Erythroblast (primary cell): ENCODE results near the gene NKAPD1.
"Not testable (repeated sequence)": the region's sequence is repeated elsewhere in the genome, so short reads cannot be mapped to it uniquely, and the experiment has no call there.

Experiments used
- DNase-seq, 2 experiments: peaks; one replicate each; lab custom pipeline; 2025; lab: John Stamatoyannopoulos, UW
- GATA1 ChIP-seq: IDR thresholded peaks from 2 replicates; pipeline ENCODE4 v1.6.1; 2011; ENCODE audit warnings: low read depth, mild to moderate bottlenecking, control low read depth, low read length, moderate library complexity
- POLR2A ChIP-seq: IDR thresholded peaks from 2 replicates; pipeline ENCODE4 v1.6.1; 2011; ENCODE audit warnings: mild to moderate bottlenecking, low read length

The NKAPD1 gene

DNA sequence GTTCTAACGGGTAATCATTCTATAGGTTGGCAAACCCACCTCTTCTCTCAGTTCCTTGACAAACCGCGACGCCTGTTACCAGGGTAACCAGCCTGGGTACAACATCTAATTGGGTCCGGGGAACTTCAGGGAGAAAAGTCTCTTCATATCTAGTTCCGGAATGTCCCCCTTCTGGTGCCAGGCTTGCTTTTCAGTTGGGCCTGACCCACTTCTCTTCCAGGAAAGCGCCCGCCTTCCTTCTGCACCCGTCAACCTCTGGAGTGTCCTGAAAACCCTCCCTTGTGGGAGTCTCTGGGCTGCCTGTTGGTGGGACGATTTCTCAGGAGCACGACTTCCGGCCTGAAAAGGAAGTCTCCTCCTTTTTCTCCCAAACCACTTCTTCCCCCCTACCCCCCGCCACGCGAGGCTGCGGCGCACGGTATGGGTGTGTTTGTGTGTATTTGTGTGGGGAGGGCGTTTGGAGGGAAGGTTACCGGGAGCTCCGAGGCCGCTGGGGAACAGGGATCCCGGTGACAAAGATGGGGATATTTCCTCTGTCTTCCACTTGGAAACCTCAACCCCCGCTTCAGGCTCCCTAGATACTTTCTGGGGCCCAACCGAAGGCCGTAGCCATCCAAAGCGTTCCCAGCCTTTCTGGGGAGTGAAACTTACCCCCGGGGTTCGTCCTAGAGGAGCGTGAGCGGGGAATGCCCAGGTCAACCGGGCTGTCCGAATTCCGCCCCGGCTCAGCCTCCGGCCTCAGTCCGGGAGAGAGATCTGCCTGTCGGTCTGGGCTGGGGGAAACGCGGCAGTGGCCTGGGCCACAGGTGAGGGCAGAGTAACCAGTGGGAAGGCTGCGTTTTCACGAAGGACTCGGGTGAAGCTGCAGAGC, at the start of gene NKAPD1, which contains the start of gene PIH1D2:
TSS of gene NKAPD1 (plus strand) at position 359 of the 871 bp plus-strand sequence. CDS start 1,276 bp downstream, outside the sequence.
TSS of gene PIH1D2 (minus strand) at position 77 of the 871 bp plus-strand sequence. CDS start 843 bp downstream, outside the sequence.
- DNase-seq: peak; percentile 94
- TF ChIP-seq GATA1: no peak
- TF ChIP-seq POLR2A: peak; percentile 69

DNA sequence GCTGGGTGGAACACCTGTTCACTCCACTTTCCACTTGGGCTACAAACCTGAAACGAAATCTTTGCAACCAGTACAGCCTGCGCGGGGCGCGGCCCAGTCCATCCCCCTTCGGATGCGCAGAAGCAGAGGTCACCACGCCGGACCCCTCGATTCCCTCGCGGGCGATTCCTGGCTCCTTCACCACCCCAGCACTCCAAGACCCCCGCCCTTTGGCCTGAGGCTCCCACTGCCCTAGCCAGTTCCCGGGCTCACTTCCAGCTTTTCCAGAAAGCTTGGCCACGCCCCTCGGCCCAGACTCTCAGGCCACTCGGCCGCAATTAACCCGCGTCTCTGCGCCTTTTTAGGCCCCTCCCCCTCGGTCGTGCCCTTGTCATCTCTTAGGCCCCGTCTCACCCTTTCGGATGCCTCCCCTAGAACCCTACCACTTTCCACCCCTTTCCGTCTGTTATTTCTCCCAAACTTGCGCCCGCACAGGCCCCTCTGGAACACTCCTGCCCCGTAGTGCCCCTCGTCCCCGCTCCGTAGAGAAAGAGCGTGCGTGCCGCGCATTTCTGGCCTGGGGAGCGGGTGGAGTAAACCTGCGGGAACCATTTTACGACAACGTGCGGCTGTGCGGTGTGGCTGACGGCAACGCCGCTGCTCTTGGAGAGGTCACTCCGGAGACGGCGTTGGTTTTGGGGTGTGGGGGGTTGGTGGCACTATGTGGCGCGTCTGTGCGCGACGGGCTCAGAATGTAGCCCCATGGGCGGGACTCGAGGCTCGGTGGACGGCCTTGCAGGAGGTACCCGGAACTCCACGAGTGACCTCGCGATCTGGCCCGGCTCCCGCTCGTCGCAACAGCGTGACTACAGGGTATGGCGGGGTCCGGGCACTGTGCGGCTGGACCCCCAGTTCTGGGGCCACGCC, 49.1 kb upstream of the NKAPD1 start, which contains the start of gene DLAT:
TSS of gene DLAT (plus strand) at position 636 of the 906 bp plus-strand sequence. CDS start at position 701, 65 bp downstream.
- peak; percentile 93 to 96 for DNase-seq
- TF ChIP-seq POLR2A (peak; percentile 83), GATA1 (no peak)

DNA sequence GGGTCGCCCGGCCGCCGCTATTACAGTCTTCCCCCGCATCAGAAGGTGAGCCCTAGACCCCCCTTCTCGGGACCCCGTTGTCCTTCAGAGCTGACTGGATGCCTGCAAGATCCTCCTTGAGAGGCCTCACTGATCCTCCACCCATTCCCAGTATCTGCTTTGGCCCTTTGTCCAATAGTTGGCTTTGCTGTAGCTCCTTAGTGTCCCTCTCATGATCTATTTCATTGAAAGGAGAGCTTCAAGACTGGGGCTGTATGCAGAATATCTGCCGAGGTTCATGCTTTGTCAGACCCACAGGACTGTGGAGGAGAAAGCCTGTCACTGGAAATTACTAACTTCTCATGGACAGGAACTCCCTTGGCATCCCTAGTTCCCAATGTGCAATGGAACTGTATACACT, 48.4 kb upstream of the NKAPD1 start:
- TF ChIP-seq GATA1 (no peak), POLR2A (no peak)
- peak; percentile 64 to 66 for DNase-seq

DNA sequence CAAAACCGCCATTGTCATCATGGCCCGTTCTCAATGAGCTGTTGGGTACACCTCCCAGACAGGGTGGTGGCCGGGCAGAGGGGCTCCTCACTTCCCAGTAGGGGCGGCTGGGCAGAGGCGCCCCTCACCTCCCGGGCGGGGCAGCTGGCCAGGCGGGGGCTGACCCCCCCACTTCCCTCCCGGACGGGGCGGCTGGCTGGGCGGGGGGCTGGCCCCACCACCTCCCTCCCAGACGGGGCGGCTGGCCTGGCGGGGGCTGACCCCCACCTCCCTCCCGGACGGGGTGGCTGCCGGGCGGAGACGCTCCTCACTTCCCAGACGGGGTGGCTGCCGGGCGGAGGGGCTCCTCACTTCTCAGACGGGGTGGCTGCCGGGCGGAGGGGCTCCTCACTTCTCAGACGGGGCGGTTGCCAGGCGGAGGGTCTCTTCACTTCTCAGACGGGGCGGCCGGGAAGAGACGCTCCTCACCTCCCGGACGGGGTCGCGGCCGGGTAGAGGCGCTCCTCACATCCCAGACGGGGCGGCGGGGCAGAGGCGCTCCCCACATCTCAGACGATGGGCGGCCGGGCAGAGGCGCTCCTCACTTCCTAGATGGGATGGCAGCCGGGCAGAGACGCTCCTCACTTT, 47.2 kb upstream of the NKAPD1 start:
- not testable (repeated sequence) for DNase-seq

DNA sequence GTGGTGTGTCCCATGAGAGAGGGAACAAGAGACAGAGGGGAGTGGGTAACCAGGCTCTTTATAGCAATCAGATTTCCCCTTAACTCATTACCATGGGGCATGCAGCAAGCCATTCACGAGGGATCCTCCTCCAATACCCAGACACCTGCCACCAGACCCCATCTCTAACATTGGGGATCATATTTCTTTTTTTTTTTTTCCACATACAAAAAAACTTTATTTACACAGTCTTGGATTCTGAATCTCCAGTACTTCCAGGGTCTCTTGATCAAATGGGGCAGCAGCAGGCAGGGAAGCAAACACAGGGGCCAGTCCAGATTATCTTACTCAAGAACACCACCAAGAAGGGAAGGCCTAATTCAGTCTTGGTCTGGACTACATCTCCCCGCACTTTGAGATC, 44.6 kb upstream of the NKAPD1 start:
- TF ChIP-seq GATA1 (no peak), POLR2A (no peak)

GRCh38 chr11:112033902-112034301, 40.2 kb upstream of the NKAPD1 start:
- TF ChIP-seq POLR2A (no peak), GATA1 (no peak)
- DNase-seq: no peak

More for the DNA sequence above, 44.6 kb upstream of the NKAPD1 start:
- DNase-seq: no peak

DNA sequence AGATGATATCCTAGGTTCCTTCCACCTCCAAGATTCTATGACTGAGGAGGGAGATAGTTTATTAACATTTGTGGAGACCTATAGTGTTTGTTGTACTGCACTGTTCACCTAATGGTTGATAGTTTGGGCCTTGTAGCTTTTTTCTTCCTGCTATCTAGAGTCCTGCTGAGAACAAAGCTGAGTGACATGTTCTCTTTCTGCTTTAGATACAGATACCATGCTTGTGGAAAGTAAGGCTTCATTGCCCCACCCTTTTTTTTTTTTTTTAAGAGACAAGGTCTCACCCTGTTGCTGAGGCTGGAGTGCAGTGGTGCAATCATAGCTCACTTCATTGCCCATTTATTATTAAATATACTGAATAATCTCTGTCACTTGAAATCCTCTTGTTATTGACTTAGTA, 36.6 kb upstream of the NKAPD1 start:
- no peak for TF ChIP-seq GATA1
- no peak for TF ChIP-seq POLR2A

DNA sequence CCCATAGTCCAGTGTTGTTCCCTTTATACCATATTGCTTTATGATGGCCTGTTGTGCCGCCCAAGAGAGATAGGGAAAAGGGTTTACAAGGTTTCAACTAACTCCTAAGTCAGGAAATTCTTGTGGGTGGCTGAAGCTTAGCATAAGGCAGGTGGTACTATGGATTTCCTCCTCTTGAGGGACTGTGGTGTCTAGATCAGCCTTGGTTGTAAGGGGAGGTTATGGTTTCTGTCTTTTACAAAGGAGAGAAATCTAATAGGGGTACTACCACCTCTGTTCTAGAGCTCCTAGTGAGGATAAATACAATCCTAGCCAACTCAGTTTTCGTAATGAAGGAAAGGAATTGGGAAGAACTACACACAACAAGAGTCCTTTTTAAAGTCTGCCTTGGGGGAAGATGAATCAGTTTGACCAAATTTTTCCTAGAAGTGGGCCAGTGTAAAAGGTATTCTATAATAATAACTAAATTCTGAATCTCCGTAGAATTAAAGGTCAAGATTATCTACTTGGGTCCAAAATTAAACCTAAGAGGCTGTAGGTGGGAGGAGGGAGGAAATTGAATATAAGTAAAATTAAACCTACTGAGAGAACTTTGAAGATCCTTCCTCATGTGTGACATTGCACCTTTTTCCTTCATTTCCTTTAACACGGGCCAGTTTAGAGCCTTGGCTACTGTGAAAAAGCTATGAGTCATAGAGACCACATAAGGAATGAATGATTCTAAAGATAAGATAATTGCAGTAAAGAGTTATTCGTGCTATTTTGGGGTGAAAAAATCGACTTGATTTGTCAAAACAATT, 31.7 kb upstream of the NKAPD1 start:
- peak; percentile 44 to 56 for DNase-seq
- TF ChIP-seq POLR2A (no peak), GATA1 (no peak)

More for the DNA sequence above, 36.6 kb upstream of the NKAPD1 start:
- no peak for DNase-seq

- DNase-seq: no peak
- TF ChIP-seq POLR2A (no peak), GATA1 (no peak)
Observed at GRCh38 chr11:112042961-112043304, 31.2 kb upstream of the NKAPD1 start.

GRCh38 chr11:112044961-112045360, 29.1 kb upstream of the NKAPD1 start:
- DNase-seq: no peak
- no peak for TF ChIP-seq POLR2A
- TF ChIP-seq GATA1: no peak

DNA sequence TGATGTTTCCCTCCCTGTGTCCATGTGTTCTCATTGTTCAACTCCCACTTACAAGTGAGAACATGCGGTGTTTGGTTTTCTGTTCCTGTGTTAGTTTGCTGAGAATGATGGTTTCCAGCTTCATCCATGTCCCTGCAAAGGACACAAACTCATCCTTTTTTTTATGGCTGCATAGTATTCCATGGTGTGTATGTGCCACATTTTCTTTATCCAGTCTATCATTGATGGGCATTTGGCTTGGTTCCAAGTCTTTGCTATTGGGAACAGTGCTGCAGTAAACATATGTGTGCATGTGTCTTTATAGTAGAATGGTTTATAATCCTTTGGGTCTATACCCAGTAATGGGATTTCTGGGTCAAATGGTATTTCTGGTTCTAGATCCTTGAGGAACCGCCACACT, 27.5 kb upstream of the NKAPD1 start:
- not testable (repeated sequence) for DNase-seq

DNA sequence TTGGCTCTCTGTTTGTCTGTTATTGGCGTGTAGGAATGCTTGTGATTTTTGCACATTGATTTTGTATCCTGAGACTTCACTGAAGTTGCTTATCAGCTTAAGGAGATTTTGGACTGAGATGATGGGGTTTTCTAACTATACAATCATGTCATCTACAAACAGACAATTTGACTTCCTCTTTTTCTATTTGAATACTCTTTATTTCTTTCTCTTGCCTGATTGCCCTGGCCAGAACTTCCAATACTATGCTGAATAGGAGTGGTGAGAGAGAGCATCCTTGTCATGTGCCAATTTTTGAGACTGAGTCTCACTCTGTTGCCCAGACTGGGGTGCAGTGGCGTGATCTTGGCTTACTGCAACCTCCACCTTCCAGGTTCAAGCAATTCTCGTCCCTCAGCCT, 25.8 kb upstream of the NKAPD1 start:
- DNase-seq: not testable (repeated sequence)

DNA sequence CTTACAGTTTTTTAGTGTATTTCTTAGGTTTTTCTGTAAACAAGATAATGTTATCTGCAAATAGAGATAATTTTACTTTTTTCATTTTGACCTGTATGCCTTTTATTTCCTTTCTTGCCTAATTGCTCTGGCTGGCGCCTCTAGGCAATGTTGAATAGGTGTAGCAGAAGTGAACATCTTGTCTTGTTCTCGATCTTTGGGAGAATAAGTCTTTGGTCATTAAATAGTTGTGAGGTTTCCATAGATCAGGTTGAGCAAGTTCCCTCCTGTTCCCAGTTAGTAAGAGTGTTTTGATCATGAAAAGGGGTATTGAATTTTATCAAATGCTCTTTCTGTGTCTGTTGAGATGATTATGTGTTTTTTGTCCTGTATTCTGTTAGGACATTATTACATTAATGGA, 24.3 kb upstream of the NKAPD1 start:
- no peak for DNase-seq

More for the DNA sequence above, 24.3 kb upstream of the NKAPD1 start:
- TF ChIP-seq POLR2A (no peak), GATA1 (no peak)
